ENCODE data around the gene TM9SF1.

TM9SF1 gene

DNA sequence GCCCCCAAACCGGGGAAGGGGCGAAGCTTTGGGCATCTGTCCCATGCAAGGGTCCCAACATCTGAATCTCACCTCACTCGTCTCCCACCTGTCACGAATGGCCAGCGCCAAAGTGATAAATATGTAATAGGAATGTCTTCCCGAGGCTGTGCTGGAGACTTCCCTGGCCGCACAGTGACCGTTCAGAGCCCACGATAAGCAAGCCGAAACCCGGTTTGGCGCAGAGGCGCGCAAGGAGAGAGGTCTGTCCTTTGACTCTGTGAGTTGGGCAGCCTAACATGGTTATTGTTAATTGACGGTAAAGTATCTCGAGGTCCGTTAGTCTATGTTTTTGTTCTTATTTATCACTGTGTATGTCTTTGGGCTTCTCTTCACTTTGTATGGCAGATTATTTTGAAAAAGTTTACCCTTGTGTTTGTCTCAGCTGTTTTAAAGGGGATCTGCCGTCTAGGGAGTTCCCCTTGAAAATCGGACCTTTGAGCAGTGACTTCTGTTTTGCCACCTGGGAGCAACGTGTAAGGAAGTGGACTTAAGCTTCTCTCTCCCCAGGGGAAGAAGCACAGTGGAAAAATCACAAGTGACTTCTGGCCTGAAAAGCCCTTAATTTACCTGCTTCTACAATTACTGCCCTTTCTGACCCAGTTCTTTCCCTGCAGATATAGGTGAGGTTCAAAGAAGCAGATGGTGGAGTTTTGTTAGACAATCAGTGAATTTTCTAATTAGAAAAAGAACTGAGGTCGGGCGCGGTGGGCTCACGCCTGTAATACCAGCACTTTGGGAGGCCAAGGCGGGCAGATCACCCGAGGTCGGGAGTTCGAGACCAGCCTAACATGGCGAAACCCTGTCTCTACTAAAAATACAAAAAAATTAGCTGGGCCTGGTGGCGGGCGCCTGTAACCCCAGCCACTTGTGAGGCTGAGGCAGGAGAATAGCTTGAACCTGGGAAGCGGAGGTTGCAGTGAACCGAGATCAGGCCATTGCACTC is 1.1 kb upstream of the TM9SF1 start:
- DNase-seq, result peak in 1 of 2 experiments; percentile 56

DNA sequence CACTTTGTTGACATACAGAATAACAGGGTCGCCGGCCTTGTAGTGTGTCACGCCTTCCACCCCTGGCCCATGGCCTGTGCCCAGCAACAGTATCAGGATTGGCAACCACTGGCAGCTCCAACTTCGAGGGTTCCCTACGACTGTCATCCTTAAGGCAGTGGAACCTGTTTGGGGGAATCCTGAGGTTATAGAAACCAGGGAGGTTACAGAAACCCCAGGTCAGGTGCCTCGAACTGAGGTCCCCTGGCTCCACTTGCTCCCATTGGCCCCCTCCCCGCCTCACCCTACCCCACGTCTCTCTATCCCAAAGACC is 412 bp downstream of the TM9SF1 start:
- DNase-seq, result no peak

- DNase-seq, result no peak
Observed at GRCh38 chr14:24194186-24194872, 912 bp downstream of the TM9SF1 start.

GRCh38 chr14:24192933-24193332 is 2.3 kb downstream of the TM9SF1 start:
- no peak for DNase-seq

DNA sequence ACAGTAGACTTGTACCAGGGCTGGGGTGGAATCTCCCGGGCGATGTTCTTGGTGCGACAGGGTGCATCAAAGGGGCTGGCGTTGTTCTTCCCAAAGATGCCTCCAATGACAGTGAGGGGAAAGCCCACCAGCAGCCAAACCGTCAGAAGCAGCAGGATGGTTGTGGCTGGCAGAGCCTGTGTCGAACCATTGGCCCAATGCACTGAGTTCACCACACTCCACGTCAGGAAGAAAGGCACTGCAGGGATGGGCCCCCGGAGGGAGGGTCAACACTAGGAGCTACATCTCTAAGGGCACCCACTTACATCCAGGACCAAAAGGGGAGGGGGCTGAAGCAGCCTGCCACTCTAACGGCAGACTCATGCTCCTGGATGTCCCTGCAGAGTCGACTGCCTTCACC is 4.8 kb downstream of the TM9SF1 start:
- no peak for DNase-seq

DNA sequence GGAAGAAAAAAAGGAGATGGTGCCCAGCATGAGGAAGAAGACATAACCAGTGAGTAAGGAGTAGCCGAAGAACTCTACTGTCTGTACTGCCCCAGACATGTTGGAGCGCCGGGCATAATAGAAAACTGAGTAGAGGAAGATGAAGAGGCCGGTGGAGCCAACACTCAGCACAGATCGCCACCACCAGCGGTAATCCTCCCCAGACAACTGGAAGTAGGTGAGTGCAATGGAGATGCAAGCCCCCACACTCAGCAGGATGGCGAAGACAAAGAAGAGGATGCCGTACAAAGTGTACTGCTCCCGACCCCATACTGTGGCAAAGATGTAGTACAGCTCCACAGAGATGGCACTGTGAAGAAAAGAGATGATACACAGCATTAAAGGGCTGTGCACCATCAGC is 5.8 kb downstream of the TM9SF1 start:
- no peak for DNase-seq

DNA sequence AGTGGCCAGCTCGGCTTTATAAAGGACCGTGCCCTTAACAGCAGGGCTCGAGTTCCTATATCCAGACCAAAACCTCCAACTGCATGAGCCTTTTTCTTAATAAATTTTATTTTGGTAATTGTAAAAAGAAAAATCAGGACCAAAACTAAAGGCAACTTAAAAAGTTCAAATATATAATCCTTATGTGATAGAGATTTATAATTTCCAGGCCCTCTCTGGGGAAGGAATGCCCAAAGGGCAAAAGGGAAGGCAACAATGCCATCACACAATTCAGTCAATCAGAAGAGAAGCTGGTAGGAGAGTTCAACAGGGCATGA is 6.2 kb downstream of the TM9SF1 start:
- DNase-seq, result no peak

DNA sequence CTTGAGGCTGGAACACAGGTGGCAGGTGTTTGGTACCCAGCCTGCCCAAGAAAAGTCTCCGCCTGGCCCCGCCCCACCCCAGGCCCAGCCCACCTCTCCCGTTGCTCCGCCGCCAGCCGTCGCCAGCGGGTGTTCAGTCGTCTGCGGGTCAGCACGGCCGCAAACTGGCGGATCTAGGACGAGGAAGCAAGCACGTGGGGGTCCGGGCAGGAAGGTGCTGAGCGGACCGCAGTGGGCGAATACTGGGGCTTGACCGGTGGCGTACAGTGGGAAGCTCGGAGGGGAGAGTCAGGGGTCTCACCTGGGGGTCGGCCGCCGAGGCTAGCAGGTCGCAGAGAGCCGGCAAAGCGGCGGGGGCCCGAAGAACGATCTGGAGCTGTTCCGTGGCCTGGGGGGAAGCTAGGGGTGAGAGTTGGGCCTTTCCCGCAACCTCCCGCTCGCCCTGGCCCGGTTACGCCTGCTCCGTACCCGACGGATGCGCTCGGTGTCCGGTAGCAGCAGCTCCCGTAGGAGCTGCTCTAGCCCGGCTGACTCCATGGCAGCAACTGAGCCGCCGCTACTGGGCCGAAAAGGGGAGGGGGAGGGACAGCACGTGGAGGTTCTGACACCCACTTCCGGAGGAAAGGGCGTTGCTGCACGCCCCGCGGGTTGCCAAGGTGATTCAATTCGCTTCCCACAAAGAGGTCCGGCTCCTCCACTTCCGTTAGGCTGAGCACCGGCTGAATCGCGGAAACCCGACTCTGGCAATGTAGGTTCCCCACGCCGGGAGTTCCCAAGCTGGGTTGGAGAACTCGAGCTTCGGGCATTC is 6.8 kb downstream of the TM9SF1 start, which contains the start of gene IPO4:
Gene IPO4, minus strand, starts transcription at position 566 of the 808 bp plus-strand sequence. Its CDS starts 29 bp downstream, at position 537.
- DNase-seq, result peak; percentile 94 to 96

- no peak for DNase-seq
Observed at GRCh38 chr14:24187539-24187915, 7.7 kb downstream of the TM9SF1 start.

DNA sequence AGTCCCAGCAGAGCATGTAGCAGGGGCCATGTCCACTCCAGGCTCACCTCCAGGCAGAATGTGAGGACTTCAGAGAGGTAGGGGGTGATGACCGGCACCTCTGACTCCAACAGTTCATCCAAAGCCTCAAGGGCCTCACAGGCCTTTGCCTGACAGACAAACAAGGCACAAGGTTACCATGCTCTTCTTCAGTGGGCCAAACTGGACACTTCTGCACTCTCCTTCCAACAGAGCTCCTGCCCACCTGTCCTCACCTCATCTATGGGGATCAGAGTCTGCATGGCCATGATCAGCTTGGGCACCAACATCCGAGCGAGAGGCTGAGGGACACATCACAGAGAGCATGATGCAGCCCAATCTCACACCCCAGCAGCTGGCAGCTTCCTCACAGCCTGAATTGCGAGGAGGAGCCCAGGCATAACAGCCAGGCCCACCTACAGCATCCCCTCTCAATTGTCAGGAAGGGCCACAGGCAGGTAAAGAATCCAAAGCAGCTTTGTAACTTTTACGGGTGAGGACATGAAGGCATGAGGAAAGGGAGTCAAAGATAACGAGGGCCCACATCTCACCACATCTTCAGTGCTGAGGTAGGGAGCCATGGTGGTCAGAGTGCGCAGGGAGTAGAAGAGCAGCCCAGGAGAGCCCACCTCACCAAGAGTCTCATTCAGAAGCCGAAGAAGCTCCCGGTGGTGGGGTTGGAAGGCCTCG is 8.3 kb downstream of the TM9SF1 start:
- DNase-seq, result no peak

- DNase-seq, result no peak
Observed at GRCh38 chr14:24185741-24186140, 9.5 kb downstream of the TM9SF1 start.

DNA sequence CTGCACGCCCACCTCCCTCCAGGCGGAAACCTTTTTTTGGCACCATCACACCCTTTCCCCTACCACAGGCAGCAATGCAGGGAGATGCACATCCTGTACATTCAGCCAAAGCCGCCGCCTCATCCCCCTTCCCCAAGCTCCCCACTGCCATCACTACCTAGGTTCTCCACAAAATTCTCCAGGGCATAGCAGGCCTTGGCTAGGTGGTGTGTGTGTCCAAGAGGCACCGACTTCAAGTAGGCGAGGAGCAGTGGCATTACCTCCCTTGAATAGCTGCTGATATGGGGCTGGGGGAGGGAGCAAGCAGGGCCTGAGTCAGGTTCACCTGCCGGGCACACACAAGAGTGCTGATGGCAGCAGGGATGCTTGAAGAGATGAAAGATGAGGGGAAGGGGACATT is 10.2 kb downstream of the TM9SF1 start:
- DNase-seq, result no peak

DNA sequence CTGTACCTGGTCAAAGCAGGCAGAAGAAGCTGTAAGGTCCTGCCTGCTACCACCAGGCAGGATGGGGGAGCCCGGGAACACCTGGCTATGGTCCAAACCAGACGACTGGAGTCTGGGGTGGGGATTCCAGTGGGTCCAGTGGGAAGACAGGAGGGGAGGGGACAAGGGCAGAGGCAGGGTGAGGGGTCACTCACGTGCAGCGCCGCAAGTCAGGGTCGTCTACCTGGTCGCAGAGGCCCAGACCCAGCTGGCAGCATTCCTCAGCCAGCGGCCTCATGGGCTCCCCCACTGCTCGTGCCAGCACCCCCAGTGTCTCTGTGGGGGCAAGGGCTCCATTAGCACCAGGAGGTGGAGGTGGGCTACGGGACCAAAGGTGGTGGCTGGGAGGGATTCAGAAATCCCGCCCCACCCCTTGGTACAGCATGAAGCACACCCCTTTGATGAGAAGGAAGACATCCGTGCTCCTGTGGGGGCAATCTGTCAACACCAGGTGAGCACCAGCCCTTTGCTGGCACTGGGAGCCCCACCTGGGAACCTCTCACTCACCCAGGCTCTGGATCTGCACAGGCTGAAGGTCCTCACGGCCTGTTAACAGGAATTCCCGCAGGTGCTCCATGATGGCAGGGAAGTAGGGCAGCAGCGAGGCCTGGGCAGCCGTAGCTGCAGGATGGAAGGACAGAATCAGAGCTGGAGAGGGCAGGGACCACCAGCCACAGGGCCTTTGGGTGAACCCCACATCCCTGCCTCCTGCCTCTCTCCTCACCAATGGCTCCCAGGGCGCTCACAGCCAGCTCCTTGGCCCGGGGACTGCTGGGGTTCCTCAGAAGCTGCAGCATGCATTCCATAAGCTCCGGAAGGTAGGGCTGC is 10.9 kb downstream of the TM9SF1 start:
- no peak for DNase-seq

GRCh38 chr14:24183014-24183481 is 12.2 kb downstream of the TM9SF1 start:
- DNase-seq, result no peak

GRCh38 chr14:24182110-24182882 is 12.9 kb downstream of the TM9SF1 start:
- DNase-seq, result no peak

- no peak for DNase-seq
Observed at GRCh38 chr14:24181371-24182077, 13.7 kb downstream of the TM9SF1 start.

- DNase-seq, result no peak
Observed at GRCh38 chr14:24179961-24180796, 15.1 kb downstream of the TM9SF1 start.

DNA sequence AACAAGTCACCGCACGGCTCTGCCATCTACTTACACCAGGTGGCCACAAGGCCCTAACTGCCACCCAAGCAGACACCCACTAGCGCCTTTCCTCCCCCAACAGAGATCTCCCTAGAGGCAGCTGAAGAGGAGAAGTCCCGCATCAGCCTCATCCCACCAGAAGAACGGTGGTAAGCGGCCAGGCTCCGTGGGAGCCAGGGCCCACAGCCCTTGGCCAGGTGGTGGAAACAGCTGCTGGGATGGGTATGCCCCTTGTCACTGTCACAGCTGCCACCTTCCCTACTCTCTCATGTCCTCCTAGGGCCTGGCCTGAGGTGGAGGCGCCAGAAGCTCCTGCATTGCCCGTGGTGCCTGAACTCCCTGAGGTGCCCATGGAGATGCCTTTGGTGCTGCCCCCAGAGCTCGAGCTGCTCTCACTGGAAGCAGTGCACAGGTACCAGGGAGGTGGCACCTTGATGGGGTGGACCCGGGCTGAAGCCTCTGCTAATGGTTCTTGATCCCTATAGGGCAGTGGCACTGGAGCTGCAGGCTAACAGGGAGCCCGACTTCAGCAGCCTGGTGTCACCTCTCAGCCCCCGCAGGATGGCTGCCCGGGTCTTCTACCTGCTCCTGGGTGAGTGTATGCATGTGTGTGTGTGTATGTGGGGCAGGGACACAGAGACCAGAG is 15.8 kb downstream of the TM9SF1 start:
- no peak for DNase-seq
